NCI-H2196 treated with DMSO at 0.1 percent for 48 hours (cell line): ENCODE results near the gene RUNDC3A.
A peak's percentile ranks its signal among the peaks of the same experiment; 100 is the strongest.
"Not testable (repeated sequence)": the region's sequence is repeated elsewhere in the genome, so short reads cannot be mapped to it uniquely, and the experiment has no call there.

Source experiments
- DNase-seq: peaks from one replicate; lab custom pipeline; 2025; ENCODE audit not compliant: unreplicated experiment; lab: John Stamatoyannopoulos, UW

RUNDC3A gene

GRCh38 chr17:44343510-44344209 is 35.3 kb downstream of the RUNDC3A start:
- no peak for DNase-seq

DNA sequence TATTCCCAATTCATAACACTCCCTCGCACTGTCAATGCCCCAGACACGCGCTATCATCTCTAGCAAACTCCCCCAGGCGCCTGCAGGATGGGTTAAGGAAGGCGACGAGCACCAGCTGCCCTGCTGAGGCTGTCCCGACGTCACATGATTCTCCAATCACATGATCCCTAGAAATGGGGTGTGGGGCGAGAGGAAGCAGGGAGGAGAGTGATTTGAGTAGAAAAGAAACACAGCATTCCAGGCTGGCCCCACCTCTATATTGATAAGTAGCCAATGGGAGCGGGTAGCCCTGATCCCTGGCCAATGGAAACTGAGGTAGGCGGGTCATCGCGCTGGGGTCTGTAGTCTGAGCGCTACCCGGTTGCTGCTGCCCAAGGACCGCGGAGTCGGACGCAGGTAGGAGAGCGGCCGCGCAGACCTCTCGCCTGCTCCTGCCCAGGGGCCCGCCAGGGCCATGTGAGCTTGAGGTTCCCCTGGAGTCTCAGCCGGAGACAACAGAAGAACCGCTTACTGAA is 36.6 kb downstream of the RUNDC3A start, which contains the start of gene GRN:
GRN (plus strand) TSS at position 364 of the 515 bp plus-strand sequence. CDS start 3,863 bp downstream, outside the sequence.
- peak; percentile 98 for DNase-seq

- DNase-seq = no peak
These were observed 37.1 kb downstream of the RUNDC3A start for GRCh38 chr17:44345454-44346026.

DNA sequence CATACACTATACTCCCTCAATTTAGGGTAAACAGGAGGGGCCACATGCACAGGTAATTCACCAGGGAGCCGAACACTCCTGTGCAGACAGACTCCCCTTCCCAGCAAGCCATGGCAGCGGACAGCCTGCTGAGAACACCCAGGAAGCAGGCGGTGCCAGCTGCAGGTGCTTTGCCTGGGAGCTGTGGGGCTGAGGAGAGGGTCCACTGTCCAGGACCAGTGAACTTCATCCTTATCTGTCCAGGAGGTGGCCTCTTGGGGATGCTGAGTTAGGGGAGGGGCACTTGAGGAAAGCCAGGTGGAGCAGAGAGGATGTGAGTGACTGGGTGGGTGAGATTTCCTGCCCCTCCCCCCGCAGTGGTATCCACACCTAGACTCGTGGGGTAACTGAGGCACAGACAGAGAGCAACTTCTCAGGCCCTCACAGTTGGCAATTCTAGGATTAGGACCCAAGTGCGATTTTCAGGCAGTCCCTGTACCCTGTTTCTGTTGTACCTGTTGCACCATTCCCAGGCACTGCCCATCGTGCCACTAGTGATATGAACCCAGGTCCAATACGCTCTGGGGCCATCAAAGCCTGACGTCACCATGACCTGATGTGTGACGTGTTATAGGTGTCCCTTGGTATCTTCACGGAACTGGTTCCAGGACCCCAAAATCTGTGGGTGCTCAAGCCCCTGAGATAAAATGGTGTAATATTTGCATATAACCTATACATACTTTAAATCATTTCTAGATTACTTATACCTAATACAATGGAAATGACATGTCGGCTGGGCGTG is 37.9 kb downstream of the RUNDC3A start:
- no peak for DNase-seq

DNA sequence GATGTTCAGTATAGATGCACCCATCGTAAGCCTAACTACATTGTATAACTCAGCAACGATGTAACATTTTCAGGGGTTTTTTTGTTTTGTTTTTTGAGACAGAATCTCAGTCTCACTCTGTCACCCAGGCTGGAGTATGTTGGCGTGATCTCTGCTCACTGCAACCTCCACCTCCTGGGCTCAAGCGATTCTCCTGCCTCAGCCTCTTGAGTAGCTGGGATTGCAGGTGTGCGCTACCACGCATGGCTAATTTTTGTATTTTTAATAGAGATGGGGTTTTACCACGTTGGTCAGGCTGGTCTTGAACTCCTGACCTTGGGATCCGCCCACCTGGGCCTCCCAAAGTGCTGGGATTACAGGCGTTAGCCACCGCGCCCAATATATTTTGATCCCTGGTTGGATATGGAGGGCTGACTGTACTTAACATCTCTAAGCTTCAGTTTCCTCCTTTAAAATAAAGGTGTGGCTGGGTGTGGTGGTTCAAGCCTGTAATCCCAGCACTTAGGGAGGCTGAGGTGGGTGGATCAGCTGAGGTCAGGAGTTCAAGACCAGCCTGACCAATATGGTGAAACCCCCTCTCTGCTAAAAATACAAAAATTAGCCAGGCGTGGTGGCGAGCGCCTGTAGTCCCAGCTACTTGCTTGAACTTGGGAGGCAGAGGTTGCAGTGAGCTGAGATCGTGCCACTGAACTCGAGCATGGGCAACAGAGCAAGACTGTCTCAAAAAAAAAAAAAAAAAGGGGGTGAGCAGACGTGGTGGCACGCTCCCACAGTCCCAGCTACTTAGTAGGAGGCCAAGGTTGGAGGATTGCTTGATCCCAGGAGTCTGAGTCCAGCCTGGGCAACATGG is 39.0 kb downstream of the RUNDC3A start:
- not testable (repeated sequence) for DNase-seq

DNA sequence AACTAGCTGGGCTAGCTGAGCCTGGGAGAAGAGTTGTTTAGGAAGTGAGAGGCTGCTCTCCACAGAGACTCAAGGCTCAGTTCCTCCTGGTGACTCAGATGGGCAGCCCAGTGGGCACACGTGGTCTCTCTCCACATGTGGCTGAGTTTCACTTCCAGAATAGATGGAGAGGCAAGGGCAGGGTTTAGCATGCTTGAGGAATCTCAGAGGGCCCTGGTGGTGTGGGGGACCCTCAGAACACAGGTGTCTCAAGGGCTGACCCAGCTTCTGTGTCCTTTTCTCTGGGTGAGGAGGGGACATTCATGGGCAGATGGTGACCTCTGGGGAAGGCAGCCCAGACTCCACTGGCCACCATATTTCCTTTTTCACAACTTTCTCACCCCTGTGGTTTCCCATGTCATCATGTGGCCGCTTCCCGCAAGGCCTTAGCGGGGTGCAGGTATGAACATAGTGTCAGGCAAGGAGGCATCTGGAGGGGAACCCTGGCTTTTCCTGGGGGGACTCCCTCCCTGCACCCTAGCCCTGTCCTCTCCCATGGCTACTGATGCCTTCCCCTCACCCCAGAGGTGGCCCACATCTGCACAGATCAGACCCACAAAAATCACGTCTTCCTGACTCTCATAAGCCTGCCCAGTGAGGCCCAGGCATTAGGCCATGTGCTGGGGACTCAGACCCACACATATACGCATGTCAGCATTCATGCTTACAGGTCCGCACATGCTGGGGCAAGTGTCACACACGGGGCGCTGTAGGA is 40.0 kb downstream of the RUNDC3A start:
- DNase-seq = no peak

GRCh38 chr17:44348988-44349364 is 40.6 kb downstream of the RUNDC3A start:
- DNase-seq = no peak

GRCh38 chr17:44349553-44350070 is 41.2 kb downstream of the RUNDC3A start:
- no peak for DNase-seq

DNA sequence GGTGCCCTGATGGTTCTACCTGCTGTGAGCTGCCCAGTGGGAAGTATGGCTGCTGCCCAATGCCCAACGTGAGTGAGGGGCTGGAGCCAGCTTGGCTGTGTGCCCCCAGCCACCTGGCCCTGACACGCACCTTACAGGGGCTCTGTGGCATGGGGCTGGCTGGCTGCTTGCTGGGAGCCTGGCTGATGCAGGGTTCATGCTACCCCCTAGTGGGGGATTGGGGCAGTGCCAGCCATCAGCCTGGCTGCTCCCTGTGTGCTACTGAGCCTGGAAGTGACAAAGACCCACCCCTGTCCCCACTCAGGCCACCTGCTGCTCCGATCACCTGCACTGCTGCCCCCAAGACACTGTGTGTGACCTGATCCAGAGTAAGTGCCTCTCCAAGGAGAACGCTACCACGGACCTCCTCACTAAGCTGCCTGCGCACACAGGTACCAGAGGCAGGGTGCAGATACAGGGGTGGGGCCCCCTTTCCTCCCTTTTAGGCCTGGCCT is 42.4 kb downstream of the RUNDC3A start:
- no peak for DNase-seq

DNA sequence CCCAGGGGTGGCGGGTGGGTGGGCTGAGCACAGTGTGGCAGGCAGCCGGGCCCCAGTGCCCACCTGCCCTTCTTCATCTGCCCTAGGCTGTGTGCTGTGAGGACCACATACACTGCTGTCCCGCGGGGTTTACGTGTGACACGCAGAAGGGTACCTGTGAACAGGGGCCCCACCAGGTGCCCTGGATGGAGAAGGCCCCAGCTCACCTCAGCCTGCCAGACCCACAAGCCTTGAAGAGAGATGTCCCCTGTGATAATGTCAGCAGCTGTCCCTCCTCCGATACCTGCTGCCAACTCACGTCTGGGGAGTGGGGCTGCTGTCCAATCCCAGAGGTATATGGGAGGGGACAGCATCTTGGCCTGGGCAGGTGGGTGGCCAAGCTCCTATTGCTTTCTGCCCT is 43.1 kb downstream of the RUNDC3A start:
- DNase-seq = no peak

DNA sequence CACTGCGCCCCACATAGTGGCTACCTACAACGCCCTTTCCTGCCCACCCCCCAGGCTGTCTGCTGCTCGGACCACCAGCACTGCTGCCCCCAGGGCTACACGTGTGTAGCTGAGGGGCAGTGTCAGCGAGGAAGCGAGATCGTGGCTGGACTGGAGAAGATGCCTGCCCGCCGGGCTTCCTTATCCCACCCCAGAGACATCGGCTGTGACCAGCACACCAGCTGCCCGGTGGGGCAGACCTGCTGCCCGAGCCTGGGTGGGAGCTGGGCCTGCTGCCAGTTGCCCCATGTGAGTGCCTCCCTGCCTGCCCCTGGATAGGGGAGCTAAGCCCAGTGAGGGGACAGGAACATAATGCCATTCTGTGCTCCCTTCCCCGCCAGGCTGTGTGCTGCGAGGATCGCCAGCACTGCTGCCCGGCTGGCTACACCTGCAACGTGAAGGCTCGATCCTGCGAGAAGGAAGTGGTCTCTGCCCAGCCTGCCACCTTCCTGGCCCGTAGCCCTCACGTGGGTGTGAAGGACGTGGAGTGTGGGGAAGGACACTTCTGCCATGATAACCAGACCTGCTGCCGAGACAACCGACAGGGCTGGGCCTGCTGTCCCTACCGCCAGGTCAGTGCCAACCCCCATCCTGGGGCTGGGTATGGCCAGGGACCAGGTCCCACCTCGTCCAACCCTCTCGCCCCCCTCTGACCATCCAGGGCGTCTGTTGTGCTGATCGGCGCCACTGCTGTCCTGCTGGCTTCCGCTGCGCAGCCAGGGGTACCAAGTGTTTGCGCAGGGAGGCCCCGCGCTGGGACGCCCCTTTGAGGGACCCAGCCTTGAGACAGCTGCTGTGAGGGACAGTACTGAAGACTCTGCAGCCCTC is 43.8 kb downstream of the RUNDC3A start:
- no peak for DNase-seq

GRCh38 chr17:44352828-44353671 is 44.6 kb downstream of the RUNDC3A start:
- DNase-seq = no peak

DNA sequence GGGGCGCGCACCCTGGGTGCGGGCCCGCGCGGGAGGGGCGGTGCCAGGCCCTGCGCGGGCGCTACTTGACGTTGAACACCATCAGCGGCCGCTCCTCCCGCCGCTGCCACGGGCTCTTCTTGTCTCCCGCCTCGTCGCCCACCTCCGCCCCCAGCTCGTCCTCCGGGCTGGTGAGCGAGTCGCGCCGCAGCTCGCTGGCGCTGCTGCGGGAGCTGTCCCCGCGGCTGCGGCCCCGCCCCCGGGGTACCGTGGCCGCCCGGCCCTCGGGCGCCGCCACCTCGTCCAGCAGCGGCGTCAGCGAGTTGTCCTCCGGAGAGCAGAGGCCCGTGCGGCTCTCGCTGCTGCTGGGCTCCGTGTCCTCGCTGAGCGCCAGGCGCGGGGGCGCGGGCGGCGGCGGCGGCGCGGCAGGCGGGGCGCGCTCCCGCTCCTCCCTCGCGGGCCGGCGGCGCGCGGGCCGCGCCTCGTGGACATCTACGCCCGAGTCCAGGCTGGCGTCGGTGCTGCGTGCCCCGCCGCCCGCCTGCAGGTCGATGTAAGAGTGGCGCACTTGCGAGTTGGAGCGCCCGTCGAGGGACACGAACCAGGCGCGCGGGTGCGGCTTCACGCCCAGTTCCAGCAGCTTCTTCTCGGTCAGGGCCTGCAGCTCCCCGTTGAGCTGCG is 45.4 kb downstream of the RUNDC3A start:
- DNase-seq = no peak

GRCh38 chr17:44354582-44355561 is 46.5 kb downstream of the RUNDC3A start:
- DNase-seq = no peak

DNA sequence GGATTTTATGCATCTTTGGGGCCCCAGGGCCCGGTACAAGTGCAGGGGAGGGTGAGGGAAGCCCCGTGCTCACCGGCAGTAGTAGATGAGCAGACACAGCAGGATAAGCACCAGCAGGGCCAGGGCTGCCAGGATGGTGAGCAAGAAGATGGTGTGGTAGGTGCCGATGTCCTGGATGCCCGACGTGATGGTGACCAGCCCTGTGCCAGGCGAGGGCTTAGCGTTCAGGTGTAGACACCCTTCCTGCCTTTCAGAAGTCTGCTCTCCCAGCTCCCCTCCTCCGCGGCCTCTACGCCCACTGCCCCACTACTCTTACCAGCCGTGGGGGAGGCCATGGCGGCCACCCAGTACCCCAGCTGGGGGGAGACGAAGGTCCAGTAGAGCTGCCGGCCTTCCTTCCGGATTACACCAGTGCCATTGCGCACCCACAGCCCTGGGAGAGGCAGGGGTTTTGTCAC is 47.3 kb downstream of the RUNDC3A start:
- DNase-seq = no peak

- no peak for DNase-seq
These were observed 47.8 kb downstream of the RUNDC3A start for GRCh38 chr17:44356241-44356640.
